Suprapubic skin (tissue), 4 donors: ENCODE data around the gene COX4I2.

Experiments used
- CTCF ChIP-seq, 2 donors: fragments of 200-600 bp in 1 of 2; fragments of 450-650 bp in 1 of 2; sonication (generic) in 1 of 2; IDR thresholded peaks; one replicate each; pipeline ENCODE4 v1.5.1; 2016 to 2019; ENCODE audit warnings: antibody characterized with exemption in 2 of 2, mild to moderate bottlenecking in 1 of 2, moderate library complexity in 1 of 2
- EP300 ChIP-seq: sonication (generic); formaldehyde crosslinking; IDR thresholded peaks from one replicate; pipeline ENCODE4 v1.6.1; 2017; ENCODE audit warnings: antibody characterized with exemption
- POLR2A ChIP-seq, 2 donors: fragments of 450-650 bp; IDR thresholded peaks; one replicate each; pipeline ENCODE4 v1.6.1; 2017; ENCODE audit warnings: antibody characterized with exemption in 2 of 2, mild to moderate bottlenecking in 2 of 2, moderate library complexity in 2 of 2
- POLR2AphosphoS5 ChIP-seq, 3 donors: sonication (generic); formaldehyde crosslinking; IDR thresholded peaks; one replicate each; pipeline ENCODE4 v1.6.1; 2017; ENCODE audit warnings: antibody characterized with exemption in 3 of 3

GRCh38 chr20:31632548-31633338 is 5.0 kb upstream of the COX4I2 start:
- TF ChIP-seq CTCF (IDR thresholded peaks at IDR 0.05) = no peak
- no peak for TF ChIP-seq POLR2AphosphoS5 (IDR thresholded peaks at IDR 0.05)
- no peak for TF ChIP-seq EP300
- TF ChIP-seq POLR2A (IDR thresholded peaks at IDR 0.05) = no peak
